Kidney (tissue), 14 donors: ENCODE measurements around the gene METTL27. TPM values are rescaled to one million over a fixed set of nuclear protein-coding genes. Genes with fewer than 3 reads are reported as not detected.
A peak's percentile ranks its signal among the peaks of the same experiment; 100 is the strongest.
"Not testable (repeated sequence)": the region's sequence is repeated elsewhere in the genome, so short reads cannot be mapped to it uniquely, and the experiment has no call there.

ENCODE experiments used
- DNase-seq, 5 donors: peaks; one replicate each; pipeline ENCODE4 v3.0.0-alpha.2; 2013 to 2020
- FAIRE-seq: peaks from 2 replicates; lab custom pipeline; 2012; peaks lifted over from hg19 to GRCh38; lab: Jason Lieb, UNC
- H3K27ac ChIP-seq, 2 donors: one replicate each; pipeline ENCODE4 v1.7.0; 2013; ENCODE audit warnings: low read depth in 2 of 2, low read length in 2 of 2, inconsistent platforms in 1 of 2
- H3K27me3 ChIP-seq: one replicate; pipeline ENCODE4 v1.7.1; 2013; ENCODE audit warnings: low read length, inconsistent platforms; ENCODE audit not compliant: control insufficient read depth, insufficient read depth
- H3K36me3 ChIP-seq, 3 donors: one replicate each; pipeline versions ENCODE4 v1.7.0 to v1.7.1; 2013; ENCODE audit warnings: low read length in 3 of 3, control low read depth in 1 of 3, inconsistent platforms in 1 of 3; ENCODE audit not compliant: insufficient read depth in 3 of 3, control insufficient read depth in 2 of 3
- H3K4me1 ChIP-seq, 3 donors: one replicate each; pipeline versions ENCODE4 v1.7.0 to v1.7.1; 2013; ENCODE audit warnings: low read length in 3 of 3, inconsistent platforms in 1 of 3, low read depth in 1 of 3; ENCODE audit not compliant: control insufficient read depth in 2 of 3, insufficient read depth in 2 of 3
- H3K4me3 ChIP-seq, 3 donors: one replicate each; pipeline versions ENCODE4 v1.7.0 to v1.8.1; 2013; ENCODE audit warnings: low read length in 3 of 3, control low read depth in 1 of 3, inconsistent platforms in 1 of 3
- H3K9ac ChIP-seq, 3 donors: one replicate each; pipeline versions ENCODE4 v1.7.0 to v1.7.1; 2013; ENCODE audit warnings: low read length in 3 of 3, control low read depth in 1 of 3, inconsistent platforms in 1 of 3
- H3K9me3 ChIP-seq, 3 donors: one replicate each; pipeline versions ENCODE4 v1.7.0 to v1.7.1; 2013; ENCODE audit warnings: low read length in 3 of 3, control low read depth in 1 of 3, inconsistent platforms in 1 of 3; ENCODE audit not compliant: control insufficient read depth in 2 of 3, insufficient read depth in 1 of 3
- CTCF ChIP-seq: IDR thresholded peaks from 3 replicates; pipeline ENCODE4 v1.5.1; 2012; ENCODE audit warnings: mild to moderate bottlenecking, moderate library complexity, borderline replicate concordance; ENCODE audit not compliant: insufficient read depth; ENCODE audit errors: extremely low read depth
- intact Hi-C: fragments of 100-400 bp; cut with DNase I; formaldehyde crosslinking; loops from one replicate; pipeline ENCODE4 v1.11.1; 2022
- polyA plus RNA-seq: library from polyadenylated mRNA; stranded (reverse); fragments of 350-450 nt; fragmentation: Illumina TruSeq; extraction: RNeasy Lipid Tissue Mini Kit (QIAGEN cat#74804); gene quantifications from one replicate; pipeline ENCODE4 v1.2.3, GENCODE V29; 2014; ENCODE audit warnings: low read depth, low replicate concordance; ENCODE audit not compliant: insufficient read depth
- total RNA-seq: library from RNA; stranded (reverse); fragmentation: NEBNext Ultra II Directional; extraction: Animal tissue kit (Norgen Biotek cat#: 25700); gene quantifications from one replicate; pipeline ENCODE4 v1.2.1, GENCODE V29; 2021
- donor health status: control.
- donor health status: control.
- donor health status: control.
- donor health status: control.
- donor health status: control.
- donor health status: DM: yes; HTN: yes; CAD: no.
- donor health status: Normal renal cell carcinoma (clear cell type).

Gene METTL27
- total and polyA plus RNA-seq, 2 donors from 2014 or later: 12.9 to 19.3 TPM

GRCh38 chr7:73823873-73824592 is 18.3 kb downstream of the METTL27 start:
- peak overlapping the region in 1 of 2 donors; percentile 23 for H3K27ac ChIP-seq
- TF ChIP-seq CTCF: no peak
- DNase-seq (peak in 4 of 5 donors; percentile 38 to 78 (median 56)), FAIRE-seq (no peak)
- no peaks in the 10 kb centered on the region for H3K9me3 ChIP-seq
- H3K4me1 ChIP-seq: peaks cover 1 to 19% (median 15%) of the 10 kb centered on the region in 3 donors
- intact Hi-C loops: no loop called here
- no peak overlapping the region for H3K4me3 ChIP-seq
- no peaks in the 10 kb centered on the region for H3K27me3 ChIP-seq
- peak overlapping the region in 1 of 3 donors; percentile 19 for H3K9ac ChIP-seq
- H3K36me3 ChIP-seq: no peaks in the 10 kb centered on the region

- Histone ChIP-seq H3K4me1 (peaks cover 0 to 15% (median 10%) of the 10 kb centered on the region in 3 donors), H3K27ac (peak overlapping the region; percentile 40 to 67), H3K36me3 (no peaks in the 10 kb centered on the region), H3K9me3 (no peaks in the 10 kb centered on the region), H3K9ac (no peak overlapping the region), H3K4me3 (no peak overlapping the region), H3K27me3 (no peaks in the 10 kb centered on the region)
- no peak for TF ChIP-seq CTCF
- intact Hi-C loops: no loop called here
- FAIRE-seq: no peak
- DNase-seq: peak in 2 of 5 donors; percentile 18 to 35
These were observed 19.1 kb downstream of the METTL27 start for GRCh38 chr7:73823257-73823656.

- no peaks in the 10 kb centered on the region for H3K27me3 ChIP-seq
- H3K9me3 ChIP-seq: no peaks in the 10 kb centered on the region
- H3K4me3 ChIP-seq: no peak overlapping the region
- H3K36me3 ChIP-seq: no peaks in the 10 kb centered on the region
- no peak for TF ChIP-seq CTCF
- no peak overlapping the region for H3K9ac ChIP-seq
- no peak for FAIRE-seq
- H3K4me1 ChIP-seq: peaks cover 0 to 9% (median 6%) of the 10 kb centered on the region in 3 donors
- DNase-seq: peak; percentile 91 to 94 (median 92)
- intact Hi-C loops: no loop called here
- peak overlapping the region; percentile 40 to 67 for H3K27ac ChIP-seq
These were observed 19.8 kb downstream of the METTL27 start for GRCh38 chr7:73822319-73823173.

GRCh38 chr7:73821597-73822285 is 20.6 kb downstream of the METTL27 start:
- H3K27me3 ChIP-seq, FAIRE-seq, H3K27ac ChIP-seq, H3K9me3 ChIP-seq, H3K36me3 ChIP-seq, H3K9ac ChIP-seq, H3K4me3 ChIP-seq, H3K4me1 ChIP-seq, intact Hi-C loops: not testable (repeated sequence)
- DNase-seq: peak in 2 of 5 donors; percentile 35 to 41
